CD4-positive, CD25-positive, alpha-beta regulatory T cell (primary cell): ENCODE data around the gene PRKCE. TPM values are rescaled to one million over a fixed set of nuclear protein-coding genes. Genes with fewer than 3 reads are reported as not detected.

Experiments used
- ATAC-seq, 2 donors: fragments of 150-1000 bp; cut with Tn5 transposase; one replicate each; pipeline ENCODE4 v1.10.0; 2021; ENCODE audit warnings: low read depth in 2 of 2, moderate number of reproducible peaks in 2 of 2, moderate library complexity in 1 of 2
- DNase-seq, 3 donors: peaks; one replicate each; pipeline versions ENCODE4 v3.0.0 to v3.0.0-alpha.2; 2012 to 2022; ENCODE audit warnings: mixed read lengths in 1 of 3
- H3K27ac ChIP-seq: one replicate; pipeline ENCODE4 v1.7.0; 2013; ENCODE audit warnings: mild to moderate bottlenecking, low read length; ENCODE audit not compliant: insufficient read depth, poor library complexity, severe bottlenecking
- H3K27me3 ChIP-seq: one replicate; pipeline ENCODE4 v1.7.0; 2013; ENCODE audit warnings: low read length; ENCODE audit not compliant: control insufficient read depth, insufficient read depth
- H3K36me3 ChIP-seq: one replicate; pipeline ENCODE4 v1.7.0; 2013; ENCODE audit warnings: mild to moderate bottlenecking, low read length, moderate library complexity; ENCODE audit not compliant: control insufficient read depth, insufficient read depth
- H3K4me1 ChIP-seq: 2 replicates; pipeline ENCODE4 v1.7.0; 2013; ENCODE audit warnings: mild to moderate bottlenecking, low read length; ENCODE audit not compliant: insufficient read depth, control insufficient read depth, poor library complexity, severe bottlenecking
- H3K4me3 ChIP-seq: one replicate; pipeline ENCODE4 v1.7.0; 2013; ENCODE audit warnings: low read depth, mild to moderate bottlenecking, low read length, moderate library complexity
- H3K9me3 ChIP-seq, 2 experiments: 1 replicate in 1 of 2; 2 replicates in 1 of 2; pipeline ENCODE4 v1.7.0; 2013; ENCODE audit warnings: low read length in 2 of 2, mild to moderate bottlenecking in 1 of 2, moderate library complexity in 1 of 2; ENCODE audit not compliant: control insufficient read depth in 2 of 2
- H3K27ac Mint-ChIP-seq, 3 donors: one replicate each; pipeline ENCODE4 v1.8.0; 2020 to 2022; ENCODE audit warnings: mild to moderate bottlenecking in 3 of 3, mixed read lengths in 3 of 3, moderate library complexity in 2 of 3
- H3K27me3 Mint-ChIP-seq: one replicate; pipeline ENCODE4 v1.8.0; 2022; ENCODE audit warnings: mild to moderate bottlenecking, mixed read lengths
- H3K36me3 Mint-ChIP-seq: one replicate; pipeline ENCODE4 v1.8.0; 2020; ENCODE audit warnings: mixed read lengths
- H3K4me1 Mint-ChIP-seq, 4 donors: one replicate each; pipeline ENCODE4 v1.8.0; 2020 to 2022; ENCODE audit warnings: mixed read lengths in 4 of 4, mild to moderate bottlenecking in 1 of 4
- H3K4me3 Mint-ChIP-seq, 4 donors: one replicate each; pipeline ENCODE4 v1.8.0; 2020 to 2022; ENCODE audit warnings: mild to moderate bottlenecking in 4 of 4, mixed read lengths in 4 of 4, moderate library complexity in 3 of 4
- H3K9me3 Mint-ChIP-seq, 7 donors: one replicate each; pipeline ENCODE4 v1.8.0; 2020 to 2022; ENCODE audit warnings: mixed read lengths in 7 of 7, mild to moderate bottlenecking in 3 of 7, moderate library complexity in 2 of 7
- polyA plus RNA-seq, 4 donors: library from polyadenylated mRNA; unstranded; fragments of 300-500 nt; fragmentation: Illumina TruSeq; gene quantifications; one replicate each; pipeline ENCODE4 v1.2.3, GENCODE V29; 2021
- total RNA-seq: library from RNA; stranded (reverse); gene quantifications from one replicate; pipeline ENCODE4 v1.2.3, GENCODE V29; 2022

The PRKCE gene
- total and polyA plus RNA-seq, 5 donors from 2014 or later, result 0.78 to 16.5 (median 1.3) TPM

DNA sequence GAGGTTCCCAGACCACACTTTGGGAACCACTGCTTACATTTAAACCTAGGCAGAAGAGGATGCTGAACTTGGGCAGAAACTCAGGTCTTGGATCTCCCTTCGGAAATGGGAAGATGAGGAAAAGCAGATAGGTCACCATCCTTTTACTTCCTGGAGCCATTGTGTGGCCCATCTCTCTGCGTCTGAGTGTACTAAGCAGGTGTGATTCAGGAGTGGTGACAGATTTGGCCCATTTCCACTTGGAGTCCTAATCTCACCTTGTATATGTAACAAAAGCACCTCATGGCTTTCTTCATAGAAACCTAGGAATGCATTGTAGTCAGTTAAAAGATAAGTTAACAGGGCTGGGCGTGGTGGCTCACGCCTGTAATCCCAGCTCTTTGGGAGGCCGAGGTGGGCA is 71.0 kb downstream of the PRKCE start:
- Mint-ChIP-seq H3K27ac (no peak overlapping the region), H3K36me3 (no peaks in the 10 kb centered on the region), H3K4me1 (peaks cover 0 to 20% (median 4%) of the 10 kb centered on the region in 4 donors), H3K4me3 (no peak overlapping the region), H3K27me3 (peaks cover 1% of the 10 kb centered on the region), H3K9me3 (no peaks in the 10 kb centered on the region)
- Histone ChIP-seq H3K4me3 (no peak overlapping the region), H3K4me1 (no peaks in the 10 kb centered on the region), H3K27me3 (no peaks in the 10 kb centered on the region), H3K27ac (no peak overlapping the region), H3K9me3 (no peaks in the 10 kb centered on the region), H3K36me3 (no peaks in the 10 kb centered on the region)
- DNase-seq, result no peak
- ATAC-seq, result no peak

DNA sequence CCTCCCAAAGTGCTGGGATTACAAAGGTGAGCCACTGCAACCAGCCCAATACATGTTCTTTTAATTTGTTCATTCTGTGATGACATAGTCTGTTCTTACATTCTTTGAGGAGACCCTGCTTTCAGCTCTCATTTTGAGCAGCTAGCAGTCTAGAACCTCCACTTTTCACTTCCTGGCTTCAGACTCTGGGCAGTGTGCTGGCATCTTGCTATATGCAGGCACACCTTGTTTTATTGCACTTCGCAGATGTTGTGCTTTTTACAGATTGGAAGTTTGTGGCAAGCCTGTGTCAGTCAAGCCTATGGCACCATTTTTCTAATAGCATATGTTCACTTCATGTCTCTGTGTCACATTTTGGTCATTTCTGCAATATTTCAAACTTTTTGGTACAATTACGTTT is 72.4 kb downstream of the PRKCE start:
- Mint-ChIP-seq H3K4me3 (no peak overlapping the region), H3K4me1 (peaks cover 0 to 20% (median 4%) of the 10 kb centered on the region in 4 donors), H3K9me3 (peaks cover 0 to 2% (median 0%) of the 10 kb centered on the region in 7 donors), H3K27me3 (no peaks in the 10 kb centered on the region), H3K27ac (peak overlapping the region in 1 of 3 donors; percentile 6), H3K36me3 (no peaks in the 10 kb centered on the region)
- Histone ChIP-seq H3K27me3 (no peaks in the 10 kb centered on the region), H3K4me1 (no peaks in the 10 kb centered on the region), H3K27ac (no peak overlapping the region), H3K4me3 (no peak overlapping the region), H3K36me3 (no peaks in the 10 kb centered on the region), H3K9me3 (no peaks in the 10 kb centered on the region)
- ATAC-seq, result no peak
- no peak for DNase-seq

DNA sequence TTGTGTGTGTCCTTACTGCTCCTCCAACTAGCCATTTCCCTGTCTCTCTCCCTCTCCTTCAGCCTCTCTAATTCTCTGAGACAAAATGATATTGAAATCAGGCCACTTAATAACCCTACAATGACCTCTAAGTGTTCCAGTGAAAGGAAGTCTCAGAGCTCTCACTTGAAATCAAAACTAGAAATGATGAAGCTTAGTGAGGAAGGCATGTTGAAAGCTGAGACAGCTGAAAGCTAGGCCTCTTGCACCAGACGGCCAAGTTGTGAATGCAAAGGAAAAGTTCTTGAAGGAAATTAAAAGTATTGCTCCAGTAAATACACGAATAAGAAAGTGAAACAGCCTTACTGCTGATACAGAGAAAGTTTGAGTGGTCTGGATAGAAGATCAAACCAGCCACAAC is 72.9 kb downstream of the PRKCE start:
- Mint-ChIP-seq H3K9me3 (peaks cover 0 to 2% (median 0%) of the 10 kb centered on the region in 7 donors), H3K27me3 (no peaks in the 10 kb centered on the region), H3K4me3 (no peak overlapping the region), H3K36me3 (no peaks in the 10 kb centered on the region), H3K4me1 (peaks cover 0 to 17% (median 4%) of the 10 kb centered on the region in 4 donors), H3K27ac (no peak overlapping the region)
- Histone ChIP-seq H3K4me1 (no peaks in the 10 kb centered on the region), H3K27me3 (no peaks in the 10 kb centered on the region), H3K27ac (no peak overlapping the region), H3K4me3 (no peak overlapping the region), H3K9me3 (no peaks in the 10 kb centered on the region), H3K36me3 (no peaks in the 10 kb centered on the region)
- DNase-seq, result no peak
- ATAC-seq, result no peak

DNA sequence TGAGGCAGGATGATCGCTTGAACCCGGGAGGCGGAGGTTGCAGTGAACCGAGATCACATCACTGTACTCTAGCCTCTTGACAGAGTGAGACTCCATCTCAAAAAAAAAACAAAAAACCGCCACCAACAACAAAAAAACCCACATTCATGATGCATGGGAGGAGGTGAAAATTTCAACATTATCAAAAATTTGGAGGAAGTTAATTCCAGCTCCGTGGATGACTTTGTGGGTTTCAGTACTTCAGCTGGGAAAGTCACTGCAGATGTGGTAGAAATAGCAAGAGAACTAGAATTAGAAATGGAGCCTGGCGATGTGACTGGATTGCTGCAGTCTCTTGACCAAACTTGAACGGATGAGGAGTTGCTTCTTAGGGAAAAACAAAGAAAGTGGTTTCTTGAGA is 74.3 kb downstream of the PRKCE start:
- Mint-ChIP-seq H3K36me3 (peaks cover 5% of the 10 kb centered on the region), H3K27me3 (no peaks in the 10 kb centered on the region), H3K4me3 (no peak overlapping the region), H3K4me1 (peaks cover 0 to 8% (median 4%) of the 10 kb centered on the region in 4 donors), H3K9me3 (peaks cover 0 to 2% (median 0%) of the 10 kb centered on the region in 7 donors), H3K27ac (no peak overlapping the region)
- Histone ChIP-seq H3K27me3 (no peaks in the 10 kb centered on the region), H3K9me3 (no peaks in the 10 kb centered on the region), H3K4me1 (no peaks in the 10 kb centered on the region), H3K4me3 (no peak overlapping the region), H3K27ac (no peak overlapping the region), H3K36me3 (no peaks in the 10 kb centered on the region)
- DNase-seq (no peak), ATAC-seq (no peak)

DNA sequence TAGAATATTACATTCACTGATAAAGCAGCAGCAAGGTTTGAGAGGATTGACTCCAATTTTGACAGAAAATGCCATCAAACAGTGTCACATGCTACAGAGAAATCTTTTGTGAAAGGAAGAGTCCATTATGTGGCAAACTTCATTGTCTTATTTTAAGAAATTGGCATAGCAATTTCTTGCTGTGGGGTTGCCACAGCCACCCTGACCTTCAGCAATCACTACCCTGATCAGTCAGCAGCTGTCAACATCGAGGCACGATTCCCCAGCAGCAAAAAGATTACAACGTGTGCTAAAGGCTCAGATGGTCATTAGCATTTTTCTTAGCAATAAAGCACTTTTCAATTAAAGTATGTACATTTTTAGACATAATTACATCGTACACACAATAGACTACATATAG is 74.7 kb downstream of the PRKCE start:
- no peaks in the 10 kb centered on the region for H3K27me3 Mint-ChIP-seq
- H3K27ac Mint-ChIP-seq, result no peak overlapping the region
- H3K9me3 Mint-ChIP-seq, result peaks cover 0 to 2% (median 0%) of the 10 kb centered on the region in 7 donors
- Histone ChIP-seq H3K4me3 (no peak overlapping the region), H3K36me3 (no peaks in the 10 kb centered on the region), H3K9me3 (no peaks in the 10 kb centered on the region), H3K27ac (no peak overlapping the region), H3K27me3 (no peaks in the 10 kb centered on the region), H3K4me1 (no peaks in the 10 kb centered on the region)
- no peak for ATAC-seq
- H3K4me3 Mint-ChIP-seq, result no peak overlapping the region
- peaks cover 5% of the 10 kb centered on the region for H3K36me3 Mint-ChIP-seq
- peaks cover 0 to 8% (median 4%) of the 10 kb centered on the region in 4 donors for H3K4me1 Mint-ChIP-seq
- DNase-seq, result no peak

DNA sequence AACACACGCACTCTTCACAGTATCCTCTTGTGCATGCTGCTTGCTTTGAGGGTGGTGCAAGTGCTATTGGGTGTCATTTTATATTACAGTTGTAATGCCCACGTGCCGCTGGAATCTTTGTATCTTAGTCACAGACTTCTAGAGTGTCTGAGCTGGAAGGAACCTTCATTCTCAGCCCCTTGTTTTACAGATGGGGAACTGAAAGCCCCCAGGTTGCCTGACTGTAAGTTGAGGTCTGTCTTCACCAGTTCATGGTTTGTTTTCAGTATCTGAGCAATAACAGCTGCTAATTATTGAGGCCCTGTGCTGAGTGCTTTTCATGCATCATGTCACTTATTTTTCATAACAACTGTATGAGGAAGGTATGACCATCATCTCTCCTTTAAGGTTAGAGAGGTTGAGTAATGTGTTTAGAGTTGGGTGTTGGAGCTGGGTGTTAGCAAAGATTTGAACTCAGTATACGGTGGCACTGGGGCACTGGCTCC is 77.0 kb downstream of the PRKCE start:
- H3K27ac ChIP-seq, result no peak overlapping the region
- Mint-ChIP-seq H3K4me1 (peaks cover 3 to 9% (median 4%) of the 10 kb centered on the region in 4 donors), H3K27me3 (no peaks in the 10 kb centered on the region), H3K36me3 (peaks cover 5% of the 10 kb centered on the region), H3K4me3 (no peak overlapping the region), H3K9me3 (peaks cover 0 to 2% (median 0%) of the 10 kb centered on the region in 7 donors), H3K27ac (no peak overlapping the region)
- H3K36me3 ChIP-seq, result no peaks in the 10 kb centered on the region
- no peaks in the 10 kb centered on the region for H3K9me3 ChIP-seq
- H3K4me3 ChIP-seq, result no peak overlapping the region
- H3K27me3 ChIP-seq, result no peaks in the 10 kb centered on the region
- peak; percentile 58 to 61 for ATAC-seq
- no peak for DNase-seq
- no peaks in the 10 kb centered on the region for H3K4me1 ChIP-seq

DNA sequence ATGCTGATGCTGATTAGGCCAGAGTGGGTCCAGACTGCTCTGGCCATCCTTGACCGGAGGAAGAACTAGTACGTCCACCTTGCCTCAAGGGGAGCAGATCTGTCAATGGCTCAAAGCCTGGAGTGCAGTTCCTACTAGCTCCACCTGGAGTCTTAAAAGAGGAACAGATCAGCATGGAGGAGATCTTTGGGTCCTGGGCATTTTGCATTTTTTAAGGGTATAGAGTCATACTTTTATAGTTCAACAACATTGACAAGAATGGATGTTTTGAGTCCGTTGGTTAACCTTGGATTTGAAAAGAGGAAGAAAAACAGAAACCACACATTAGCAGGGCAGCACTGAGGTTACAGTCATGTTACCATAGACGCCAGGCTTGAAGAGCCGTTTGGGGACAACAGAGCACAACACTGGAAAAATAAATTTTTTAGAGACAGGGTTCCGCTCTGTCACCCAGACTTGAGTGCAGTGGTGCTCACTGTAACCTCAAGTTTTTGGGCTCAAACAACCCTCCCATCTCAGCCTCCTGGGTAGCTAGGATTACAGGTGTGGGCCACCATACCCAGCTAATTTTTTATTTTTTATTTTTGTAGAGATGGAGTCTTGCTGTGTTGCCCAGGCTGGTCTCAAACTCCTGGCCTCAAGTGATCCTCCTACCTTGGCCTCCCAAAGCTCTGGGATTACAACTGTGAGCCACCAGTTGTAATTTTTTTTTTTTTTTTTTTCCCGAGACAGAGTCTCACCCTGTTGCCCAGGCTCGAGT is 78.5 kb downstream of the PRKCE start:
- H3K36me3 Mint-ChIP-seq, result peaks cover 5% of the 10 kb centered on the region
- peaks cover 0 to 6% (median 2%) of the 10 kb centered on the region in 4 donors for H3K4me1 Mint-ChIP-seq
- no peak overlapping the region for H3K4me3 Mint-ChIP-seq
- no peaks in the 10 kb centered on the region for H3K27me3 Mint-ChIP-seq
- peaks cover 0 to 2% (median 0%) of the 10 kb centered on the region in 7 donors for H3K9me3 Mint-ChIP-seq
- ATAC-seq, result peak; percentile 48 to 56
- Histone ChIP-seq H3K27me3 (no peaks in the 10 kb centered on the region), H3K4me1 (no peaks in the 10 kb centered on the region), H3K36me3 (no peaks in the 10 kb centered on the region), H3K9me3 (no peaks in the 10 kb centered on the region), H3K4me3 (no peak overlapping the region), H3K27ac (no peak overlapping the region)
- DNase-seq, result peak in 1 of 3 donors; percentile 11
- peak overlapping the region in 1 of 3 donors; percentile 24 for H3K27ac Mint-ChIP-seq

DNA sequence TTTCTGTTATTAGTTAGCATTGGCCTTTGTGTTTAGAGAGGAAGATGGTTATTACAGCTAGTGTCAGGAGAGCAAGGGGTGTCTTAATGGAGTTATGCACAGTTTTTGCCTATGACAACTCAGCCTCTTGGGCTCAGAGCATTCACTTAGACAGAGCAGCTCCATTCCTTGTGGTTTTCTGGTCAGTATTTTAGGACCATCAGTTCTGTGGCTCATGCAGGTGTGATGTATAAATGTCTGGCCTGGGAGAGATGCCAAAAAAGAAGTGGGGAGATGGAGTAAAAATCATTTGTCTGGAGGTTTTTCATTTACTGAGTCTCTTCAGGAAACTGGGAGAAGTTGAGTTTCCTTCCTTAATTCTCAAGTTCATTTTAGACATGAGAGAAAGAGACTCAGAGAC is 79.7 kb downstream of the PRKCE start:
- no peak for DNase-seq
- Histone ChIP-seq H3K27ac (no peak overlapping the region), H3K4me3 (no peak overlapping the region), H3K4me1 (no peaks in the 10 kb centered on the region), H3K9me3 (no peaks in the 10 kb centered on the region), H3K27me3 (no peaks in the 10 kb centered on the region), H3K36me3 (no peaks in the 10 kb centered on the region)
- no peak for ATAC-seq
- Mint-ChIP-seq H3K27me3 (no peaks in the 10 kb centered on the region), H3K27ac (no peak overlapping the region), H3K36me3 (peaks cover 5% of the 10 kb centered on the region), H3K9me3 (peaks cover 0 to 2% (median 0%) of the 10 kb centered on the region in 7 donors), H3K4me3 (no peak overlapping the region), H3K4me1 (peaks cover 0 to 8% (median 4%) of the 10 kb centered on the region in 4 donors)
